GM12878 (cell line): ENCODE data around the gene FRS3. TPM values are rescaled to one million over a fixed set of nuclear protein-coding genes. Genes with fewer than 3 reads are reported as not detected.

Source experiments
- ATAC-seq: fragments of 200-7000 bp; cut with Tn5 transposase; 3 replicates; pipeline ENCODE4 v1.9.1; 2020; ENCODE audit warnings: mild to moderate bottlenecking, moderate library complexity
- BruUV-seq: library from RNA; stranded (reverse); fragments of 400-500 nt; replicated peaks from 2 replicates; lab custom pipeline; 2021; lab: Mats Ljungman, UMichigan
- CTCF ChIA-PET: fragments of 300-600 bp; sonication (Branson Sonifier 250); formaldehyde crosslinking; extraction: SDS; loops from one replicate; lab custom pipeline; 2021; ENCODE audit warnings: inconsistent platforms; lab: Yijun Ruan, JAX
- POLR2A ChIA-PET: fragments of 350-600 bp; formaldehyde crosslinking; extraction: SDS; loops from one replicate; lab custom pipeline; 2021; ENCODE audit warnings: inconsistent platforms; lab: Charles Lee
- RAD21 ChIA-PET: fragments of 300-600 bp; sonication (Branson Sonifier 250); formaldehyde crosslinking; loops from one replicate; lab custom pipeline; 2023; ENCODE audit warnings: antibody characterized with exemption; ENCODE audit not compliant: unreplicated experiment; lab: Charles Lee
- SMC1A ChIA-PET: fragments of 300-600 bp; sonication (Branson Sonifier 250); formaldehyde crosslinking; loops from one replicate; lab custom pipeline; 2023; ENCODE audit not compliant: unreplicated experiment, uncharacterized antibody; lab: Charles Lee
- DNase-seq: peaks from one replicate; pipeline ENCODE4 v3.0.0-alpha.2; 2011; ENCODE audit warnings: low read depth, low spot score
- FAIRE-seq: peaks from 3 replicates; lab custom pipeline; 2011; peaks lifted over from hg19 to GRCh38; lab: Jason Lieb, UNC
- H2AFZ ChIP-seq: 2 replicates; pipeline ENCODE4 v1.6.0; 2011; ENCODE audit warnings: low read depth, low read length, control low read depth; ENCODE audit not compliant: control insufficient read depth
- H3K27ac ChIP-seq: 2 replicates; pipeline ENCODE4 v1.5.1; 2011; ENCODE audit warnings: control low read depth; ENCODE audit not compliant: control insufficient read depth, insufficient read depth
- H3K27me3 ChIP-seq, 2 experiments: replicated peaks in 1 of 2; 2 replicates each; pipeline versions ENCODE4 v1.6.0 to v1.6.1; 2011; ENCODE audit warnings: low read length in 1 of 2; ENCODE audit not compliant: control insufficient read depth in 2 of 2, insufficient read depth in 2 of 2
- H3K36me3 ChIP-seq, 2 experiments: 2 replicates each; pipeline ENCODE4 v1.5.1; 2011; ENCODE audit warnings: low read length in 1 of 2; ENCODE audit not compliant: control insufficient read depth in 2 of 2, insufficient read depth in 2 of 2
- H3K4me1 ChIP-seq: 2 replicates; pipeline ENCODE4 v1.6.1; 2011; ENCODE audit warnings: mild to moderate bottlenecking, low read length, moderate library complexity, mixed read lengths; ENCODE audit not compliant: control insufficient read depth, insufficient read depth
- H3K4me2 ChIP-seq: 2 replicates; pipeline ENCODE4 v1.6.0; 2011; ENCODE audit warnings: control low read depth; ENCODE audit not compliant: control insufficient read depth, insufficient read depth
- H3K4me3 ChIP-seq: fragments of 200-600 bp; sonication (generic); 2 replicates; pipeline ENCODE4 v1.5.1; 2016
- H3K79me2 ChIP-seq: 2 replicates; pipeline ENCODE4 v1.6.0; 2011; ENCODE audit warnings: low read length; ENCODE audit not compliant: control insufficient read depth, insufficient read depth
- H3K9ac ChIP-seq: 2 replicates; pipeline ENCODE4 v1.8.0; 2011; ENCODE audit warnings: low read length, control low read depth, mixed read lengths; ENCODE audit not compliant: control insufficient read depth, insufficient read depth
- H3K9me3 ChIP-seq: replicated peaks from 3 replicates; pipeline ENCODE4 v1.5.1; 2011; ENCODE audit warnings: mild to moderate bottlenecking, low read length; ENCODE audit not compliant: control insufficient read depth, insufficient read depth
- H4K20me1 ChIP-seq: 2 replicates; pipeline ENCODE4 v1.6.0; 2011; ENCODE audit not compliant: control insufficient read depth, insufficient read depth
- BHLHE40 ChIP-seq, 2 experiments: fragments of 450-650 bp in 1 of 2; IDR thresholded peaks; 2 replicates each; pipeline ENCODE4 v1.6.1; 2011 to 2017; ENCODE audit warnings: low read depth in 2 of 2, borderline replicate concordance in 1 of 2, improper control_type of control experiment in 1 of 2, low read length in 1 of 2, mild to moderate bottlenecking in 1 of 2
- CEBPB ChIP-seq, 2 experiments: fragments of 150-350 bp in 1 of 2; IDR thresholded peaks; 2 replicates each; pipeline ENCODE4 v1.6.1; 2012 to 2014; ENCODE audit warnings: low read depth in 2 of 2, low read length in 2 of 2, borderline replicate concordance in 1 of 2, inconsistent platforms in 1 of 2
- CEBPZ ChIP-seq: fragments of 150-350 bp; IDR thresholded peaks from 2 replicates; pipeline ENCODE4 v1.6.1; 2016; ENCODE audit warnings: low read depth, low read length
- CHD4 ChIP-seq: fragments of 200-600 bp; sonication (generic); IDR thresholded peaks from 2 replicates; pipeline ENCODE4 v1.6.1; 2016; ENCODE audit warnings: mild to moderate bottlenecking
- HDAC6 ChIP-seq: fragments of 200-600 bp; sonication (generic); IDR thresholded peaks from one replicate; pipeline ENCODE4 v1.8.0; 2017; ENCODE audit warnings: antibody characterized with exemption; ENCODE audit not compliant: unreplicated experiment
- RB1 ChIP-seq: fragments of 450-650 bp; formaldehyde crosslinking; IDR thresholded peaks from 2 replicates; pipeline ENCODE4 v1.6.1; 2017; ENCODE audit warnings: mild to moderate bottlenecking, borderline replicate concordance
- ZBED1 ChIP-seq: IDR thresholded peaks from 2 replicates; pipeline ENCODE4 v1.6.1; 2016; ENCODE audit warnings: borderline replicate concordance
- ZNF687 ChIP-seq: fragments of 450-650 bp; IDR thresholded peaks from 2 replicates; pipeline ENCODE4 v1.6.1; 2017; ENCODE audit warnings: mild to moderate bottlenecking, moderate library complexity
- WGBS: methylation state at CpG from one replicate; pipeline ENCODE4 v1.1.6; 2016; ENCODE audit warnings: low lambda C conversion rate; ENCODE audit not compliant: insufficient replicate concordance, insufficient coverage; ENCODE audit errors: missing lambda C conversion rate; 5-methylcytosine and 5-hydroxymethylcytosine counted together
- in situ Hi-C: fragments of 300-500 bp; cut with MboI; formaldehyde crosslinking; loops from 9 replicates; pipeline ENCODE4 v1.14.3; 2018; ENCODE audit warnings: mixed read lengths
- intact Hi-C: fragments of 100-400 bp; cut with micrococcal nuclease; formaldehyde crosslinking; loops from one replicate; pipeline ENCODE4 v1.14.2; 2022; ENCODE audit not compliant: unreplicated experiment
- polyA plus RNA-seq, 11 experiments: library from polyadenylated mRNA; depleted of rRNA in 4 of 11; unstranded in 6 of 11; stranded (reverse) in 5 of 11; fragments of >200 nt; fragmentation: Nextera tagmentation in 4 of 11; fragmentation: Illumina TruSeq in 1 of 11; extraction: Ambion mirVana in 4 of 11; extraction: Trizol in 1 of 11; gene quantifications; 1 replicate in 1 of 11; 2 replicates in 10 of 11; pipeline versions ENCODE4 v1.2.1 to v1.2.3, GENCODE V29; 2011 to 2016; ENCODE audit warnings: inconsistent platforms in 2 of 11, missing spikeins in 2 of 11, low read depth in 1 of 11
- total RNA-seq, 4 experiments: library from RNA; depleted of rRNA in 3 of 4; stranded (reverse); fragments of >200 nt in 3 of 4; fragmentation: Illumina TruSeq in 1 of 4; extraction: Trizol in 1 of 4; gene quantifications; 2 replicates each; pipeline versions ENCODE4 v1.2.1 to v1.2.3, GENCODE V29; 2013 to 2021
- TF ChIP-seq, protein P1 (sequence below): fragments of 150-350 bp; IDR thresholded peaks from 2 replicates; pipeline ENCODE4 v1.6.1; 2014; ENCODE audit warnings: mild to moderate bottlenecking, low read depth, low read length

The FRS3 gene
- total and polyA plus RNA-seq, 10 of the 15 experiments (the other 5 are each of a cell fraction or from before 2014, with no cell fraction given), result 0.05 to 3.4 (median 1.5) TPM

DNA sequence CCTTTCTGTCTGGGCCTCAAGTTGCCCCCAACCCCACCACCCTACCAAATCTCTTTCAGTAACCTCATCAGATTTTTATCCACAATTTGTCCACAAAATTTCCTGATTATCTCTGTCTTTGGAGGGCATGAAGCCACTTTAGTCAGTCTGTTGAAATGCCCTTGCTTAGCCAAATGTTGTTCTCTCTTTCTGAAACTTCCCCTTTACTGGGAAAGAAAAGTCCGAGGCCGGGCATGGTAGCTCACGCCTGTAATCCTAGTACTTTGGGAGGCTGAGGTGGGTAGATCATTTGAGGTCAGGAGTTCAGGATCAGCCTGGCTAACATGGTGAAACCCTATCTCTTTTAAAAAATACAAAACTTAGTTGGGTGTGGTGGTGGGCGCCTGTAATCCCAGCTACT, 41.6 kb upstream of the FRS3 start (continued):
- TF ChIP-seq BHLHE40 (IDR thresholded peaks at IDR 0.05; ENCODE audit: borderline replicate concordance in 1 of 2, low read depth in 2 of 2, low read length in 1 of 2) (no peak), CHD4 (no peak), HDAC6 (no peak)

- H2AFZ ChIP-seq, result no peak overlapping the region
- no peaks in the 10 kb centered on the region for H3K4me1 ChIP-seq
- intact Hi-C loops (no loop called here), in situ Hi-C loops (no loop called here)
- H3K36me3 ChIP-seq, result no peaks in the 10 kb centered on the region
- no peaks in the 10 kb centered on the region for H3K79me2 ChIP-seq
- FAIRE-seq (no peak), DNase-seq (no peak), ATAC-seq (no peak)
- TF ChIP-seq CEBPB (IDR thresholded peaks at IDR 0.05; ENCODE audit: borderline replicate concordance in 1 of 2, low read depth in 2 of 2, low read length in 2 of 2) (no peak), CEBPZ (no peak), ZBED1 (no peak), RB1 (no peak), ZNF687 (no peak)
- TF ChIP-seq, protein P1, sequence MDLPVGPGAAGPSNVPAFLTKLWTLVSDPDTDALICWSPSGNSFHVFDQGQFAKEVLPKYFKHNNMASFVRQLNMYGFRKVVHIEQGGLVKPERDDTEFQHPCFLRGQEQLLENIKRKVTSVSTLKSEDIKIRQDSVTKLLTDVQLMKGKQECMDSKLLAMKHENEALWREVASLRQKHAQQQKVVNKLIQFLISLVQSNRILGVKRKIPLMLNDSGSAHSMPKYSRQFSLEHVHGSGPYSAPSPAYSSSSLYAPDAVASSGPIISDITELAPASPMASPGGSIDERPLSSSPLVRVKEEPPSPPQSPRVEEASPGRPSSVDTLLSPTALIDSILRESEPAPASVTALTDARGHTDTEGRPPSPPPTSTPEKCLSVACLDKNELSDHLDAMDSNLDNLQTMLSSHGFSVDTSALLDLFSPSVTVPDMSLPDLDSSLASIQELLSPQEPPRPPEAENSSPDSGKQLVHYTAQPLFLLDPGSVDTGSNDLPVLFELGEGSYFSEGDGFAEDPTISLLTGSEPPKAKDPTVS, result no peak
- H3K27ac ChIP-seq, result no peak overlapping the region
- WGBS, result 65% methylated on average over 4 of the region's 4 CpGs
- H4K20me1 ChIP-seq, result no peaks in the 10 kb centered on the region
- no peak overlapping the region for H3K4me3 ChIP-seq
- no peaks in the 10 kb centered on the region for H3K27me3 ChIP-seq
- RAD21 ChIA-PET, result interaction anchor here (0.6 kb wide), 1 partner anchor 103 kb away, joined by 4 read pairs; no protein-coding TSS in a partner anchor
- H3K4me2 ChIP-seq, result no peak overlapping the region
- BruUV-seq, result no TSS peak
- no peaks in the 10 kb centered on the region for H3K9me3 ChIP-seq
- H3K9ac ChIP-seq, result no peak overlapping the region
- POLR2A ChIA-PET, result interaction anchor here (0.5 kb wide), 2 partner anchors 9 to 65 kb away, joined by 3 read pairs; no protein-coding TSS in a partner anchor
- SMC1A ChIA-PET, result interaction anchor here (0.5 to 1.0 kb wide), 3 partner anchors 9 to 407 kb away, joined by 3 read pairs; no protein-coding TSS in a partner anchor
- CTCF ChIA-PET, result no interaction called here
These were observed 38.8 kb upstream of the FRS3 start for GRCh38 chr6:41818271-41819054.
